ENCODE measurements around the gene KRT37.
"Not testable (repeated sequence)": the region's sequence is repeated elsewhere in the genome, so short reads cannot be mapped to it uniquely, and the experiment has no call there.

KRT37 gene

DNA sequence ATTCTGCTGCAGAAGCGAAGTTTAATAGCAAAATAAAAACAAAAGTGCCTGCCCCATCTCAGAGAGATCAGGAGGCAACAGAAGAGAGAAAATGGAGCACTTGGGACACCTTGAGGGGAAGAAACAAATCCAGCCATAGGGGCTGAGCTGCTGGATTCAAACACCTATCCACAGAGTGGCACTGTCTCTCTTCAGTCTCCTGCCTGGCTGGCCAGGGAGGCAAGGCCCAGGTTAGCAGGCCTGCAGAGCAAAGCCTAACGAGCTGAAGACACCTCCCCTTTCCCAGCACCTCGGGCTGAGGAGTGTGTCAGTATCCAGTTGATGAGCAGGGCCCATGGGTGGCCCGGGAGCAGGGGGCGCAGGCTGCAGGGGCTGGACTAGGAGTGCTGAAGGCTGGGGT, 18.2 kb downstream of the KRT37 start:
- no peak overlapping the region for H3K27ac ChIP-seq (ENCODE audit: low read depth, low read length)
- no peaks in the 10 kb centered on the region for H3K9me3 ChIP-seq (ENCODE audit: insufficient read depth, low read depth, low read length)
- 79% methylated on average over 5 of the region's 5 CpGs for WGBS
- no peaks in the 10 kb centered on the region for H3K27me3 ChIP-seq (ENCODE audit: insufficient read depth, low read length)
- H3K4me3 ChIP-seq (ENCODE audit: low read length): no peak overlapping the region
- no peaks in the 10 kb centered on the region for H3K36me3 ChIP-seq (ENCODE audit: insufficient read depth, low read length)
- no peaks in the 10 kb centered on the region for H3K4me1 ChIP-seq (ENCODE audit: insufficient read depth, low read length)
- H3K9ac ChIP-seq (ENCODE audit: low read depth, low read length): no peak overlapping the region

DNA sequence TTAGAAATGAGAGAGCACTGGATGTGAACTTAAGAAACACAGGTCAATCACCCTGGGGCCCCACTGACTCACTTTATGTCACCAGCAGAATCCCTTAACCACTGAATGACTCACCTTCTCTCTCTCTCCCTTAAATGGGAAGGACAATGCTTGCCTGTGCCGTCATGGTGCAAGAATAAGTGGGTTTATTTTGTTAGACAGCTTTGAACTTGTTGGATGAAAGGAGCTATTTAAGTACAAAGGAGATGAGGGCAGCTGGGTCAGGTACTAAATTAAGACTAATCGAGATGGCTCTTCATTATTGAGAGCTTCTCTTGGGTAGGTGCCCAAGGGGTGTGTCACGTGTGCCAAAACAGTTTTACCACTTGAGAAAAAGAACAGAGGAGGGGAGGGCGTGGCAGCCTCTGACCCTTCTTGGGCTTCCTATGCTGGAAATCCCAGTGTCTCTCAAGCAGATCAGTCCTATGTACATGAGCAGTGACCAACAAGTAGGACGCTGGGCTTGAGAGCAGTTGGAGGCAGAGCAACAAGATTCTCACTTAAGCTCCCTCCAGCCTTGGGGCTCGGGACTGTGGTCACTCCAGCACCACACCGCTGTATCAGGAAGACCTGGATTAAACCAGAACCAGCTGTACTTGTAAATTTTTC, 20.2 kb downstream of the KRT37 start:
- H3K4me3 ChIP-seq (ENCODE audit: low read length): no peak overlapping the region
- no peaks in the 10 kb centered on the region for H3K9me3 ChIP-seq (ENCODE audit: insufficient read depth, low read depth, low read length)
- H3K4me1 ChIP-seq (ENCODE audit: insufficient read depth, low read length): no peaks in the 10 kb centered on the region
- 85% methylated on average over 7 of the region's 7 CpGs for WGBS
- no peaks in the 10 kb centered on the region for H3K27me3 ChIP-seq (ENCODE audit: insufficient read depth, low read length)
- H3K9ac ChIP-seq (ENCODE audit: low read depth, low read length): no peak overlapping the region
- no peak overlapping the region for H3K27ac ChIP-seq (ENCODE audit: low read depth, low read length)
- H3K36me3 ChIP-seq (ENCODE audit: insufficient read depth, low read length): no peaks in the 10 kb centered on the region

GRCh38 chr17:41403404-41404023, 20.9 kb downstream of the KRT37 start:
- Histone ChIP-seq H3K9ac (ENCODE audit: low read depth, low read length) (no peak overlapping the region), H3K27me3 (ENCODE audit: insufficient read depth, low read length) (no peaks in the 10 kb centered on the region), H3K4me1 (ENCODE audit: insufficient read depth, low read length) (no peaks in the 10 kb centered on the region), H3K27ac (ENCODE audit: low read depth, low read length) (no peak overlapping the region), H3K9me3 (ENCODE audit: insufficient read depth, low read depth, low read length) (no peaks in the 10 kb centered on the region), H3K36me3 (ENCODE audit: insufficient read depth, low read length) (no peaks in the 10 kb centered on the region), H3K4me3 (ENCODE audit: low read length) (no peak overlapping the region)
- 91% methylated on average over 3 of the region's 4 CpGs for WGBS

- WGBS: 95% methylated on average over 5 of the region's 5 CpGs
- no peaks in the 10 kb centered on the region for H3K4me1 ChIP-seq (ENCODE audit: insufficient read depth, low read length)
- no peaks in the 10 kb centered on the region for H3K9me3 ChIP-seq (ENCODE audit: insufficient read depth, low read depth, low read length)
- H3K27ac ChIP-seq (ENCODE audit: low read depth, low read length): no peak overlapping the region
- H3K9ac ChIP-seq (ENCODE audit: low read depth, low read length): no peak overlapping the region
- no peaks in the 10 kb centered on the region for H3K27me3 ChIP-seq (ENCODE audit: insufficient read depth, low read length)
- H3K4me3 ChIP-seq (ENCODE audit: low read length): no peak overlapping the region
- no peaks in the 10 kb centered on the region for H3K36me3 ChIP-seq (ENCODE audit: insufficient read depth, low read length)
These were observed 22.2 kb downstream of the KRT37 start for GRCh38 chr17:41402161-41402560.

DNA sequence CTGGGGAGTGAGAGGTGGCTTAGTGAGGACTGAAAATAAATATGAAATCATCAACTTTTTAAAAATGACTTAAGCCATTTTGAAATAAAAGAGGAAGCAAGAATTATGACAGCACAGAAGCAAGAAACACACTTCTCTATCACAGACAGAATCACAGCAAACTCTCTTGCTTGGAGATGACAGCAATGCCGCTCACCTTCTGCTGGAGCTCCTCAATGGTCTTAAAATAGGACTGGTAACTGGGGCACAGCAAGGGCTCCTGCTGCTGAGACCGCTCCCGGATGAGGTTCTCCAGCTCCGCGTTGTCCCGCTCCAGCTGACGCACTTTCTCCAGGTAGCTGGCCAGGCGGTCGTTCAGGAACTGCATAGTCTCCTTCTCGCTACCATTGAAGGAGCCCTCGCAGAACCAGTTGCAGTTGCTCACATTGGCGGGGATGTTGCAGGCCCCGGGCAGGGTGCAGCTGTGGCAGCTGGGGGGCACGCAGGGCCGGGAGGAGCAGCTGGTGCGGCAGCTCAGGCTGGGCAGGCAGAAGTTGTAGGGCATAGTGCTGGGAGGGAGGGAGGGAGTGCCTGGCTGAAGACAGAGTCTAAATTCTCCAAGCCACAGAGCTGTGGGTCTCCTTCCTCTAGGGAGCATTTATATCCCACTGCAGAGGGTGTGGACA, 27.3 kb downstream of the KRT37 start, which contains the start of gene KRT31:
KRT31 (minus strand) TSS at position 613 of the 665 bp plus-strand sequence; CDS start at position 544, 69 bp downstream.
- Histone ChIP-seq H3K9me3 (ENCODE audit: insufficient read depth, low read depth, low read length) (no peaks in the 10 kb centered on the region), H3K9ac (ENCODE audit: low read depth, low read length) (no peak within 1 kb of the TSS), H3K36me3 (ENCODE audit: insufficient read depth, low read length) (no peaks in the 10 kb centered on the region), H3K27ac (ENCODE audit: low read depth, low read length) (no peak within 1 kb of the TSS), H3K27me3 (ENCODE audit: insufficient read depth, low read length) (no peaks in the 10 kb centered on the region), H3K4me3 (ENCODE audit: low read length) (no peak within 1 kb of the TSS), H3K4me1 (ENCODE audit: insufficient read depth, low read length) (no peaks in the 10 kb centered on the region)
- 92% methylated on average over 16 of the region's 16 CpGs for WGBS

GRCh38 chr17:41396340-41396739, 28.0 kb downstream of the KRT37 start:
- Histone ChIP-seq H3K9me3 (ENCODE audit: insufficient read depth, low read depth, low read length) (no peaks in the 10 kb centered on the region), H3K4me3 (ENCODE audit: low read length) (no peak overlapping the region), H3K4me1 (ENCODE audit: insufficient read depth, low read length) (no peaks in the 10 kb centered on the region), H3K27me3 (ENCODE audit: insufficient read depth, low read length) (no peaks in the 10 kb centered on the region), H3K9ac (ENCODE audit: low read depth, low read length) (no peak overlapping the region), H3K36me3 (ENCODE audit: insufficient read depth, low read length) (no peaks in the 10 kb centered on the region), H3K27ac (ENCODE audit: low read depth, low read length) (no peak overlapping the region)
- 96% methylated on average over 7 of the region's 7 CpGs for WGBS

GRCh38 chr17:41395611-41396010, 28.8 kb downstream of the KRT37 start:
- Histone ChIP-seq H3K4me3 (ENCODE audit: low read length) (no peak overlapping the region), H3K27ac (ENCODE audit: low read depth, low read length) (no peak overlapping the region), H3K9me3 (ENCODE audit: insufficient read depth, low read depth, low read length) (no peaks in the 10 kb centered on the region), H3K36me3 (ENCODE audit: insufficient read depth, low read length) (no peaks in the 10 kb centered on the region), H3K27me3 (ENCODE audit: insufficient read depth, low read length) (no peaks in the 10 kb centered on the region), H3K4me1 (ENCODE audit: insufficient read depth, low read length) (no peaks in the 10 kb centered on the region), H3K9ac (ENCODE audit: low read depth, low read length) (no peak overlapping the region)
- 86% methylated on average over 1 of the region's 1 CpG for WGBS

DNA sequence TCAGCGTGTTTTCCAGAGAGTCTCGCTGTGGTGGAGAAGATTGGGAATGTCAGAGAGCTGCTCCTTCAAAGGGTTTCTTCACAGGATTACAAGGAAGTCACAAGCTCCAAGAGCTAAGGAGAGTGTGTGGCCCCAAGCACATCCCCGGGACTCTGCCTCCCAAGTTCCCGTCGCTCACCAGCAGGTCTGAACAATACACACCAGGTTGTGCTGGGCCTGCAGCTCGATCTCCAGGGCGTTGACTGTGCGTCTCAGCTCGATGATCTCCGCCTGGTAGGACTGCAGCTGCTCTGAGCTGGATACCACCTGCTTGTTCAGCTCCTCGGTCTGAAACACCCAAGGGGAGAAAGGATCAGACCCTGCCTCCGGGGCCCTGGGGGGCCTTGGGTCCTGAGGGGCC, 29.3 kb downstream of the KRT37 start:
- not testable (repeated sequence) for H3K27ac ChIP-seq (ENCODE audit: low read depth, low read length); H3K4me3 ChIP-seq (ENCODE audit: low read length); H3K36me3 ChIP-seq (ENCODE audit: insufficient read depth, low read length); H3K9ac ChIP-seq (ENCODE audit: low read depth, low read length); H3K9me3 ChIP-seq (ENCODE audit: insufficient read depth, low read depth, low read length); H3K27me3 ChIP-seq (ENCODE audit: insufficient read depth, low read length); H3K4me1 ChIP-seq (ENCODE audit: insufficient read depth, low read length)
- whole genome bisulfite sequencing: 94% methylated on average over 9 of the region's 12 CpGs

- Histone ChIP-seq H3K9me3 (ENCODE audit: insufficient read depth, low read depth, low read length) (no peaks in the 10 kb centered on the region), H3K4me3 (ENCODE audit: low read length) (no peak overlapping the region), H3K27me3 (ENCODE audit: insufficient read depth, low read length) (no peaks in the 10 kb centered on the region), H3K27ac (ENCODE audit: low read depth, low read length) (no peak overlapping the region), H3K9ac (ENCODE audit: low read depth, low read length) (no peak overlapping the region), H3K4me1 (ENCODE audit: insufficient read depth, low read length) (no peaks in the 10 kb centered on the region), H3K36me3 (ENCODE audit: insufficient read depth, low read length) (no peaks in the 10 kb centered on the region)
- 95% methylated on average over 10 of the region's 10 CpGs for WGBS
These were observed 30.0 kb downstream of the KRT37 start for GRCh38 chr17:41394254-41394996.

DNA sequence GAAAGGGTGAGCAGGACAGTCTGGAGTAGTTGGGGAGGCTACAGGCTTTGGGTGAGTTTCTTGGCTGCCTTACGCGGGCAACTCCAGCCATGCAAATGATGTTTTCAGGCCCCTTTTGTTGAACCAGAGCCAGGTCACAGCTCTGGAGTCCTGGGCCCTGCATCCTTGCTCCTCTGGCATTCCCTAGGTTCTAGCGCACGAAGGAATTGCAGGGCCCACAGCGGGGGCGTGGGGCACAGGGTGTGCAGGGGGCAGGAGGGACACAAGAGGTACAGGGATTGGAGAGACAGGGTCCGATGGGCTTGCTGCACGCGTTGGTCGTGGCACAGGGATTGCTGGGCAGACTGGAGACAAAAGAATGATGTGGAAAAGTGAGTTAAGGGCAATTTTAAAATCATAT, 30.6 kb downstream of the KRT37 start:
- WGBS: 94% methylated on average over 10 of the region's 10 CpGs

DNA sequence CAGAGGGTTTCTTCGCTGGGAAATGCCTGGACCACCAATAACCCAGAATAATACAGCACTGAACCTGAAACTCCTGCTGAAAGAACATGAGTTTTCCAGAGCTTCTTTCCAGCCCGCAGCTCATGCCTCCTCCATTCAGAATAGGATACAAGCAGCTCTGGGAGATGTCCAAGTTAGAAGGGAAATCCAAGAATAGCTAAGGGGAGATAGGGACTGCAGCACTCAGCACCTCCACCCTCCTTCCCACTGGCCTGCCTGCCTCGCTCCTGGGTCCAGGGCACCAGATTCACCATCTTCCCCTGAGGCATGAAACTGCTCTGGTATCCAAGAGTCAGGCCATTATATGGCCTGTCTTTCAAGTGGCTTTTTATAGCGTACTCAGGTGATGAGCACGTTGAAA, 31.1 kb downstream of the KRT37 start:
- no peaks in the 10 kb centered on the region for H3K27me3 ChIP-seq (ENCODE audit: insufficient read depth, low read length)
- 94% methylated on average over 5 of the region's 5 CpGs for WGBS
- no peaks in the 10 kb centered on the region for H3K9me3 ChIP-seq (ENCODE audit: insufficient read depth, low read depth, low read length)
- no peak overlapping the region for H3K27ac ChIP-seq (ENCODE audit: low read depth, low read length)
- no peaks in the 10 kb centered on the region for H3K36me3 ChIP-seq (ENCODE audit: insufficient read depth, low read length)
- no peak overlapping the region for H3K4me3 ChIP-seq (ENCODE audit: low read length)
- H3K9ac ChIP-seq (ENCODE audit: low read depth, low read length): no peak overlapping the region
- H3K4me1 ChIP-seq (ENCODE audit: insufficient read depth, low read length): no peaks in the 10 kb centered on the region

More for the DNA sequence above, 30.6 kb downstream of the KRT37 start:
- Histone ChIP-seq H3K27ac (ENCODE audit: low read depth, low read length) (no peak overlapping the region), H3K4me1 (ENCODE audit: insufficient read depth, low read length) (no peaks in the 10 kb centered on the region), H3K9me3 (ENCODE audit: insufficient read depth, low read depth, low read length) (no peaks in the 10 kb centered on the region), H3K36me3 (ENCODE audit: insufficient read depth, low read length) (no peaks in the 10 kb centered on the region), H3K9ac (ENCODE audit: low read depth, low read length) (no peak overlapping the region), H3K4me3 (ENCODE audit: low read length) (no peak overlapping the region), H3K27me3 (ENCODE audit: insufficient read depth, low read length) (no peaks in the 10 kb centered on the region)

All from HUES64 (cell line).